HepG2 (cell line): ENCODE data around the gene TAS1R3.

Source experiments
- REL ChIP-seq: sonication (generic); formaldehyde crosslinking; conservative IDR thresholded peaks from 2 replicates; pipeline ENCODE4 v1.8.0; 2022; ENCODE audit warnings: mild to moderate bottlenecking, missing genetic modification reagents, moderate library complexity
- TRIM24 ChIP-seq: sonication (generic); formaldehyde crosslinking; IDR thresholded peaks from 2 replicates; pipeline ENCODE4 v1.8.0; 2022; ENCODE audit warnings: mild to moderate bottlenecking, missing genetic modification reagents
- TF ChIP-seq, protein P1 (sequence below): sonication (generic); formaldehyde crosslinking; IDR thresholded peaks from 2 replicates; pipeline ENCODE4 v1.4.0; 2020; ENCODE audit warnings: missing genetic modification reagents
- TF ChIP-seq, protein P2 (sequence below): sonication (generic); formaldehyde crosslinking; IDR thresholded peaks from 2 replicates; pipeline ENCODE4 v1.5.0; 2020; ENCODE audit warnings: mild to moderate bottlenecking, missing genetic modification reagents, moderate library complexity

DNA sequence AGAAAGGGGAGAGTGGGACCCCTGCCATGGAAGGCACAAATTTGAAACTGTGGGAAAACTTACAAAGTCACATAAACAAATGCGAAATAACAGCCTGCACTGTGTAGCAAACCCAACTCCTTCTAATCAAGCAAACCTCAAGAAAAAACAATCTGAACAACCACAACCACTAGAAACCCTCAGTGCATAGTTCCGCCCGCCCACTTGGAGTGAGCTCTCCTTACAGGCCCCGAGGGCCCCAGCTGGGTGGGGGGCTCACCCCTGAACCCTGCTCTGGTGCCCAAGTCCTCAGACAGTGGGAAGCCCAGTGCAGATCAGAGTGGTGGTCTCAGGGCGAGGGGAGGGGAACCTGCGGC lies 28.2 kb downstream of the TAS1R3 start:
- TF ChIP-seq REL (CRISPR knock-in tag) (no peak), TRIM24 (CRISPR knock-in tag) (no peak)
- TF ChIP-seq, protein P1, sequence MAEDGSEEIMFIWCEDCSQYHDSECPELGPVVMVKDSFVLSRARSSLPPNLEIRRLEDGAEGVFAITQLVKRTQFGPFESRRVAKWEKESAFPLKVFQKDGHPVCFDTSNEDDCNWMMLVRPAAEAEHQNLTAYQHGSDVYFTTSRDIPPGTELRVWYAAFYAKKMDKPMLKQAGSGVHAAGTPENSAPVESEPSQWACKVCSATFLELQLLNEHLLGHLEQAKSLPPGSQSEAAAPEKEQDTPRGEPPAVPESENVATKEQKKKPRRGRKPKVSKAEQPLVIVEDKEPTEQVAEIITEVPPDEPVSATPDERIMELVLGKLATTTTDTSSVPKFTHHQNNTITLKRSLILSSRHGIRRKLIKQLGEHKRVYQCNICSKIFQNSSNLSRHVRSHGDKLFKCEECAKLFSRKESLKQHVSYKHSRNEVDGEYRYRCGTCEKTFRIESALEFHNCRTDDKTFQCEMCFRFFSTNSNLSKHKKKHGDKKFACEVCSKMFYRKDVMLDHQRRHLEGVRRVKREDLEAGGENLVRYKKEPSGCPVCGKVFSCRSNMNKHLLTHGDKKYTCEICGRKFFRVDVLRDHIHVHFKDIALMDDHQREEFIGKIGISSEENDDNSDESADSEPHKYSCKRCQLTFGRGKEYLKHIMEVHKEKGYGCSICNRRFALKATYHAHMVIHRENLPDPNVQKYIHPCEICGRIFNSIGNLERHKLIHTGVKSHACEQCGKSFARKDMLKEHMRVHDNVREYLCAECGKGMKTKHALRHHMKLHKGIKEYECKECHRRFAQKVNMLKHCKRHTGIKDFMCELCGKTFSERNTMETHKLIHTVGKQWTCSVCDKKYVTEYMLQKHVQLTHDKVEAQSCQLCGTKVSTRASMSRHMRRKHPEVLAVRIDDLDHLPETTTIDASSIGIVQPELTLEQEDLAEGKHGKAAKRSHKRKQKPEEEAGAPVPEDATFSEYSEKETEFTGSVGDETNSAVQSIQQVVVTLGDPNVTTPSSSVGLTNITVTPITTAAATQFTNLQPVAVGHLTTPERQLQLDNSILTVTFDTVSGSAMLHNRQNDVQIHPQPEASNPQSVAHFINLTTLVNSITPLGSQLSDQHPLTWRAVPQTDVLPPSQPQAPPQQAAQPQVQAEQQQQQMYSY (CRISPR knock-in tag): no peak
- TF ChIP-seq, protein P2, sequence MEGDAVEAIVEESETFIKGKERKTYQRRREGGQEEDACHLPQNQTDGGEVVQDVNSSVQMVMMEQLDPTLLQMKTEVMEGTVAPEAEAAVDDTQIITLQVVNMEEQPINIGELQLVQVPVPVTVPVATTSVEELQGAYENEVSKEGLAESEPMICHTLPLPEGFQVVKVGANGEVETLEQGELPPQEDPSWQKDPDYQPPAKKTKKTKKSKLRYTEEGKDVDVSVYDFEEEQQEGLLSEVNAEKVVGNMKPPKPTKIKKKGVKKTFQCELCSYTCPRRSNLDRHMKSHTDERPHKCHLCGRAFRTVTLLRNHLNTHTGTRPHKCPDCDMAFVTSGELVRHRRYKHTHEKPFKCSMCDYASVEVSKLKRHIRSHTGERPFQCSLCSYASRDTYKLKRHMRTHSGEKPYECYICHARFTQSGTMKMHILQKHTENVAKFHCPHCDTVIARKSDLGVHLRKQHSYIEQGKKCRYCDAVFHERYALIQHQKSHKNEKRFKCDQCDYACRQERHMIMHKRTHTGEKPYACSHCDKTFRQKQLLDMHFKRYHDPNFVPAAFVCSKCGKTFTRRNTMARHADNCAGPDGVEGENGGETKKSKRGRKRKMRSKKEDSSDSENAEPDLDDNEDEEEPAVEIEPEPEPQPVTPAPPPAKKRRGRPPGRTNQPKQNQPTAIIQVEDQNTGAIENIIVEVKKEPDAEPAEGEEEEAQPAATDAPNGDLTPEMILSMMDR (CRISPR knock-in tag): no peak
